HepG2 (cell line): Measurements from ENCODE around the gene PALM. TPM values are rescaled to one million over a fixed set of nuclear protein-coding genes. Genes with fewer than 3 reads are reported as not detected.

Experiments
- FIP1L1 ChIP-seq: fragments of 200-400 bp; formaldehyde crosslinking; IDR thresholded peaks from 2 replicates; pipeline ENCODE4 v1.6.1; 2018; ENCODE audit warnings: low read depth, mild to moderate bottlenecking, low read length, moderate library complexity, borderline replicate concordance; ENCODE audit not compliant: insufficient read depth
- NFE2 ChIP-seq: sonication (generic); formaldehyde crosslinking; IDR thresholded peaks from 2 replicates; pipeline ENCODE4 v1.4.0; 2020; ENCODE audit warnings: missing genetic modification reagents
- NR2F6 ChIP-seq, 2 experiments: IDR thresholded peaks; 2 replicates each; pipeline ENCODE4 v1.6.1; 2016; ENCODE audit warnings: antibody characterized with exemption in 1 of 2, mild to moderate bottlenecking in 1 of 2
- RXRA ChIP-seq: sonication (generic); formaldehyde crosslinking; IDR thresholded peaks from 2 replicates; pipeline ENCODE4 v1.5.1; 2020; ENCODE audit warnings: missing genetic modification reagents
- SMAD1 ChIP-seq: sonication (generic); formaldehyde crosslinking; IDR thresholded peaks from 2 replicates; pipeline ENCODE4 v1.4.0; 2020; ENCODE audit warnings: missing genetic modification reagents, low read depth, mild to moderate bottlenecking, borderline replicate concordance
- ZMYM3 ChIP-seq: sonication (generic); formaldehyde crosslinking; IDR thresholded peaks from 2 replicates; pipeline ENCODE4 v1.5.1; 2020; ENCODE audit warnings: mild to moderate bottlenecking, missing genetic modification reagents
- ZNF224 ChIP-seq: sonication (generic); formaldehyde crosslinking; IDR thresholded peaks from 2 replicates; pipeline ENCODE4 v1.5.0; 2020; ENCODE audit warnings: mild to moderate bottlenecking, missing genetic modification reagents
- ZNF282 ChIP-seq: fragments of 450-650 bp; IDR thresholded peaks from 2 replicates; pipeline ENCODE4 v1.6.1; 2018; ENCODE audit not compliant: partially characterized antibody
- ZNF292 ChIP-seq: sonication (generic); formaldehyde crosslinking; IDR thresholded peaks from 2 replicates; pipeline ENCODE4 v1.8.1; 2022; ENCODE audit warnings: mild to moderate bottlenecking, low read depth, missing genetic modification reagents, borderline replicate concordance
- ZNF326 ChIP-seq: sonication (generic); formaldehyde crosslinking; IDR thresholded peaks from 2 replicates; pipeline ENCODE4 v1.4.0; 2020; ENCODE audit warnings: missing genetic modification reagents, borderline replicate concordance
- ZNF382 ChIP-seq: sonication (generic); formaldehyde crosslinking; IDR thresholded peaks from 2 replicates; pipeline ENCODE4 v1.5.0; 2020; ENCODE audit warnings: missing genetic modification reagents, mild to moderate bottlenecking, borderline replicate concordance
- ZNF44 ChIP-seq: sonication (generic); formaldehyde crosslinking; IDR thresholded peaks from 2 replicates; pipeline ENCODE4 v1.5.1; 2020; ENCODE audit warnings: mild to moderate bottlenecking, missing genetic modification reagents
- ZNF543 ChIP-seq: sonication (generic); formaldehyde crosslinking; IDR thresholded peaks from 2 replicates; pipeline ENCODE4 v1.4.0; 2020; ENCODE audit warnings: mild to moderate bottlenecking, missing genetic modification reagents
- ZNF556 ChIP-seq: sonication (generic); formaldehyde crosslinking; IDR thresholded peaks from 2 replicates; pipeline ENCODE4 v1.4.0; 2020; ENCODE audit warnings: mild to moderate bottlenecking, missing genetic modification reagents, borderline replicate concordance
- ZNF746 ChIP-seq: sonication (generic); formaldehyde crosslinking; IDR thresholded peaks from 2 replicates; pipeline ENCODE4 v1.8.0; 2022; ENCODE audit warnings: mild to moderate bottlenecking, missing genetic modification reagents
- ZNF768 ChIP-seq: sonication (generic); formaldehyde crosslinking; IDR thresholded peaks from 2 replicates; pipeline ENCODE4 v1.4.0; 2020; ENCODE audit warnings: missing genetic modification reagents
- polyA plus RNA-seq, 8 experiments: library from polyadenylated mRNA; depleted of rRNA in 3 of 8; stranded (reverse) in 7 of 8; unstranded in 1 of 8; fragments of >200 nt; fragmentation: Illumina TruSeq in 4 of 8; extraction: Trizol in 4 of 8; gene quantifications; 2 replicates each; pipeline versions ENCODE4 v1.2.1 to v1.2.3, GENCODE V29; 2011 to 2016; ENCODE audit warnings: low read depth in 4 of 8, missing spikeins in 1 of 8, mixed read lengths in 1 of 8; ENCODE audit not compliant: insufficient read depth in 1 of 8
- total RNA-seq, 5 experiments: library from RNA; depleted of rRNA; stranded (reverse); fragments of >200 nt; fragmentation: Illumina TruSeq; extraction: Trizol; gene quantifications; 2 replicates each; pipeline ENCODE4 v1.2.3, GENCODE V29; 2016; ENCODE audit warnings: low read depth in 1 of 5
- TF ChIP-seq, protein P1 (sequence below): IDR thresholded peaks from 2 replicates; pipeline ENCODE4 v1.6.1; 2012; ENCODE audit warnings: low read depth, low read length, improper control_type of control experiment
- TF ChIP-seq, protein P2 (sequence below): sonication (generic); formaldehyde crosslinking; IDR thresholded peaks from 2 replicates; pipeline ENCODE4; 2020; ENCODE audit warnings: missing genetic modification reagents, mild to moderate bottlenecking, borderline replicate concordance
- TF ChIP-seq, protein P3 (sequence below): sonication (generic); formaldehyde crosslinking; IDR thresholded peaks from 2 replicates; pipeline ENCODE4 v1.4.0; 2020; ENCODE audit warnings: mild to moderate bottlenecking, low read depth, missing genetic modification reagents
- TF ChIP-seq, protein P4 (sequence below): sonication (generic); formaldehyde crosslinking; IDR thresholded peaks from 2 replicates; pipeline ENCODE4 v1.4.0; 2020; ENCODE audit warnings: mild to moderate bottlenecking, missing genetic modification reagents
- TF ChIP-seq, protein P5 (sequence below): sonication (generic); formaldehyde crosslinking; IDR thresholded peaks from 2 replicates; pipeline ENCODE4 v1.4.0; 2020; ENCODE audit warnings: missing genetic modification reagents

PALM gene
- total and polyA plus RNA-seq, 2 of the 13 experiments (the other 11 are each of a cell fraction or from before 2014, with no cell fraction given): 4.0 to 9.7 TPM

DNA sequence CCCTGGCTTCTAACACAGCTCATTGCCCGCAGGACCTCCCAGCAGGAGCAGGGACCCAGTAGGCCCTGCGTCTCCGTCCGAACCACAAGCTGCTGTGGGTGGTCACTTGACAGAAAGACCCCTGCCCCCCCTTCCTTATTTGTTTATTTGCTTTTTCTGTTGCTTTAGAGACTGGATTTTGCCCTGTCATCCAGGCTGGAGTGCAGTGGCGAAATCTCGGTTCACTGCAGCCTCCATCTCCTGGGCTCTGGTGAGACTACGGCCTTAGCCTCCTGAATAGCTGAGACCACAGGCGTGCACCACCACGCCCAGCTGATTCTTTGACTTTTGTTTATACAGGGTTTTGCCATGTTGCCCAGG is 80.9 kb downstream of the PALM start (continued):
- TF ChIP-seq, protein P1, sequence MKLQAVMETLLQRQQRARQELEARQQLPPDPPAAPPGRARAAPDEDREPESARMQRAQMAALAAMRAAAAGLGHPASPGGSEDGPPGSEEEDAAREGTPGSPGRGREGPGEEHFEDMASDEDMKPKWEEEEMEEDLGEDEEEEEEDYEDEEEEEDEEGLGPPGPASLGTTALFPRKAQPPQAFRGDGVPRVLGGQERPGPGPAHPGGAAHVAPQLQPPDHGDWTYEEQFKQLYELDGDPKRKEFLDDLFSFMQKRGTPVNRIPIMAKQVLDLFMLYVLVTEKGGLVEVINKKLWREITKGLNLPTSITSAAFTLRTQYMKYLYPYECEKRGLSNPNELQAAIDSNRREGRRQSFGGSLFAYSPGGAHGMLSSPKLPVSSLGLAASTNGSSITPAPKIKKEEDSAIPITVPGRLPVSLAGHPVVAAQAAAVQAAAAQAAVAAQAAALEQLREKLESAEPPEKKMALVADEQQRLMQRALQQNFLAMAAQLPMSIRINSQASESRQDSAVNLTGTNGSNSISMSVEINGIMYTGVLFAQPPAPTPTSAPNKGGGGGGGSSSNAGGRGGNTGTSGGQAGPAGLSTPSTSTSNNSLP: 0 out of 2 replicates have a peak, but pooled peaks have one; percentile 20
- TF ChIP-seq ZNF556 (CRISPR knock-in tag) (peak; percentile 45; the same call in 1 of the 2 replicates), ZNF326 (no peak), RXRA (CRISPR knock-in tag) (no peak), ZNF292 (CRISPR knock-in tag) (peak; percentile 42; the same call in 1 of the 2 replicates), ZNF768 (CRISPR knock-in tag) (no peak), ZNF543 (CRISPR knock-in tag) (peak; percentile 69; the same call in 1 of the 2 replicates), FIP1L1 (no peak), NR2F6 (IDR thresholded peaks at IDR 0.05) (no peak), NR2F6 (CRISPR knock-in tag; IDR thresholded peaks at IDR 0.05) (0 out of 2 replicates have a peak, but pooled peaks have one; percentile 7), ZNF282 (no peak), ZNF224 (CRISPR knock-in tag) (no peak), ZNF746 (CRISPR knock-in tag) (no peak), SMAD1 (no peak), ZMYM3 (peak; percentile 89), NFE2 (peak; percentile 80; the same call in 1 of the 2 replicates), ZNF382 (CRISPR knock-in tag) (no peak), ZNF44 (CRISPR knock-in tag) (no peak)
- TF ChIP-seq, protein P2, sequence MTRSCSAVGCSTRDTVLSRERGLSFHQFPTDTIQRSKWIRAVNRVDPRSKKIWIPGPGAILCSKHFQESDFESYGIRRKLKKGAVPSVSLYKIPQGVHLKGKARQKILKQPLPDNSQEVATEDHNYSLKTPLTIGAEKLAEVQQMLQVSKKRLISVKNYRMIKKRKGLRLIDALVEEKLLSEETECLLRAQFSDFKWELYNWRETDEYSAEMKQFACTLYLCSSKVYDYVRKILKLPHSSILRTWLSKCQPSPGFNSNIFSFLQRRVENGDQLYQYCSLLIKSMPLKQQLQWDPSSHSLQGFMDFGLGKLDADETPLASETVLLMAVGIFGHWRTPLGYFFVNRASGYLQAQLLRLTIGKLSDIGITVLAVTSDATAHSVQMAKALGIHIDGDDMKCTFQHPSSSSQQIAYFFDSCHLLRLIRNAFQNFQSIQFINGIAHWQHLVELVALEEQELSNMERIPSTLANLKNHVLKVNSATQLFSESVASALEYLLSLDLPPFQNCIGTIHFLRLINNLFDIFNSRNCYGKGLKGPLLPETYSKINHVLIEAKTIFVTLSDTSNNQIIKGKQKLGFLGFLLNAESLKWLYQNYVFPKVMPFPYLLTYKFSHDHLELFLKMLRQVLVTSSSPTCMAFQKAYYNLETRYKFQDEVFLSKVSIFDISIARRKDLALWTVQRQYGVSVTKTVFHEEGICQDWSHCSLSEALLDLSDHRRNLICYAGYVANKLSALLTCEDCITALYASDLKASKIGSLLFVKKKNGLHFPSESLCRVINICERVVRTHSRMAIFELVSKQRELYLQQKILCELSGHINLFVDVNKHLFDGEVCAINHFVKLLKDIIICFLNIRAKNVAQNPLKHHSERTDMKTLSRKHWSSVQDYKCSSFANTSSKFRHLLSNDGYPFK: no peak
- TF ChIP-seq, protein P3, sequence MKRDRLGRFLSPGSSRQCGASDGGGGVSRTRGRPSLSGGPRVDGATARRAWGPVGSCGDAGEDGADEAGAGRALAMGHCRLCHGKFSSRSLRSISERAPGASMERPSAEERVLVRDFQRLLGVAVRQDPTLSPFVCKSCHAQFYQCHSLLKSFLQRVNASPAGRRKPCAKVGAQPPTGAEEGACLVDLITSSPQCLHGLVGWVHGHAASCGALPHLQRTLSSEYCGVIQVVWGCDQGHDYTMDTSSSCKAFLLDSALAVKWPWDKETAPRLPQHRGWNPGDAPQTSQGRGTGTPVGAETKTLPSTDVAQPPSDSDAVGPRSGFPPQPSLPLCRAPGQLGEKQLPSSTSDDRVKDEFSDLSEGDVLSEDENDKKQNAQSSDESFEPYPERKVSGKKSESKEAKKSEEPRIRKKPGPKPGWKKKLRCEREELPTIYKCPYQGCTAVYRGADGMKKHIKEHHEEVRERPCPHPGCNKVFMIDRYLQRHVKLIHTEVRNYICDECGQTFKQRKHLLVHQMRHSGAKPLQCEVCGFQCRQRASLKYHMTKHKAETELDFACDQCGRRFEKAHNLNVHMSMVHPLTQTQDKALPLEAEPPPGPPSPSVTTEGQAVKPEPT: no peak
- TF ChIP-seq, protein P4, sequence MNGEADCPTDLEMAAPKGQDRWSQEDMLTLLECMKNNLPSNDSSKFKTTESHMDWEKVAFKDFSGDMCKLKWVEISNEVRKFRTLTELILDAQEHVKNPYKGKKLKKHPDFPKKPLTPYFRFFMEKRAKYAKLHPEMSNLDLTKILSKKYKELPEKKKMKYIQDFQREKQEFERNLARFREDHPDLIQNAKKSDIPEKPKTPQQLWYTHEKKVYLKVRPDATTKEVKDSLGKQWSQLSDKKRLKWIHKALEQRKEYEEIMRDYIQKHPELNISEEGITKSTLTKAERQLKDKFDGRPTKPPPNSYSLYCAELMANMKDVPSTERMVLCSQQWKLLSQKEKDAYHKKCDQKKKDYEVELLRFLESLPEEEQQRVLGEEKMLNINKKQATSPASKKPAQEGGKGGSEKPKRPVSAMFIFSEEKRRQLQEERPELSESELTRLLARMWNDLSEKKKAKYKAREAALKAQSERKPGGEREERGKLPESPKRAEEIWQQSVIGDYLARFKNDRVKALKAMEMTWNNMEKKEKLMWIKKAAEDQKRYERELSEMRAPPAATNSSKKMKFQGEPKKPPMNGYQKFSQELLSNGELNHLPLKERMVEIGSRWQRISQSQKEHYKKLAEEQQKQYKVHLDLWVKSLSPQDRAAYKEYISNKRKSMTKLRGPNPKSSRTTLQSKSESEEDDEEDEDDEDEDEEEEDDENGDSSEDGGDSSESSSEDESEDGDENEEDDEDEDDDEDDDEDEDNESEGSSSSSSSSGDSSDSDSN: peak; percentile 13; the same call in 1 of the 2 replicates
- TF ChIP-seq, protein P5, sequence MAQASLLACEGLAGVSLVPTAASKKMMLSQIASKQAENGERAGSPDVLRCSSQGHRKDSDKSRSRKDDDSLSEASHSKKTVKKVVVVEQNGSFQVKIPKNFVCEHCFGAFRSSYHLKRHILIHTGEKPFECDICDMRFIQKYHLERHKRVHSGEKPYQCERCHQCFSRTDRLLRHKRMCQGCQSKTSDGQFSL: 0 out of 2 replicates have a peak, but pooled peaks have one; percentile 33
